ENCODE results near the gene NGDN. TPM values are rescaled to one million over a fixed set of nuclear protein-coding genes. Genes with fewer than 3 reads are reported as not detected.

NGDN gene
- polyA plus RNA-seq, 1 of the 3 experiments (the other 2 are of a cell fraction): 64.3 TPM

- Histone ChIP-seq H4K20me1 (ENCODE audit: insufficient read depth) (no peaks in the 10 kb centered on the region), H3K9ac (no peak within 1 kb of the TSS), H3F3A (replicated peaks; ENCODE audit: insufficient read depth) (no peaks in the 10 kb centered on the region), H2AFZ (ENCODE audit: low read depth) (no peak within 1 kb of the TSS), H3K4me2 (no peak within 1 kb of the TSS), H3K9me3 (no peaks in the 10 kb centered on the region), H3K4me3 (ENCODE audit: low read depth in 2 of 2, low read length in 1 of 2) (no peak within 1 kb of the TSS), H3K27ac (ENCODE audit: low read depth in 2 of 2, low read length in 1 of 2) (no peak within 1 kb of the TSS), H3K27me3 (ENCODE audit: insufficient read depth) (peaks cover 16% of the 10 kb centered on the region; the same call in 1 of the 2 replicates), H3K36me3 (replicated peaks in 1 of 2; ENCODE audit: control insufficient read depth in 1 of 2, insufficient read depth in 2 of 2, low read length in 1 of 2) (no peaks in the 10 kb centered on the region), H3K9me2 (no peaks in the 10 kb centered on the region), H3K79me2 (ENCODE audit: insufficient read depth) (no peaks in the 10 kb centered on the region), H3K4me1 (ENCODE audit: control insufficient read depth in 1 of 2, insufficient read depth in 2 of 2, low read depth in 1 of 2, low read length in 1 of 2) (no peaks in the 10 kb centered on the region)
- ChIA-PET CTCF (interaction anchor here (1.1 to 1.7 kb wide), 3 partner anchors 13 to 124 kb away, joined by 3 to 6 read pairs (median 3); no protein-coding TSS in a partner anchor), POLR2A (interaction anchor here (0.6 kb wide), 1 partner anchor 158 kb away, joined by 3 read pairs; no protein-coding TSS in a partner anchor)
- DNase-seq: no peak
- TF ChIP-seq ELF1 (IDR thresholded peaks at IDR 0.05): no peak
- TF ChIP-seq POLR2AphosphoS5 (IDR thresholded peaks at IDR 0.05; ENCODE audit: low read depth, low read length): no peak
- TF ChIP-seq PBX3 (IDR thresholded peaks at IDR 0.05): no peak
- TF ChIP-seq MAX (IDR thresholded peaks at IDR 0.05; ENCODE audit: low read depth): no peak
- WGBS (ENCODE audit: low lambda C conversion rate): 36% methylated on average over 10 of the region's 10 CpGs
Measured at GRCh38 chr14:23435543-23436326, 33.8 kb upstream of the NGDN start, which contains the start of gene MYH7. Gene MYH7, minus strand, starts transcription at chr14:23435660. Its CDS starts 1,928 bp downstream, at chr14:23433732.

DNA sequence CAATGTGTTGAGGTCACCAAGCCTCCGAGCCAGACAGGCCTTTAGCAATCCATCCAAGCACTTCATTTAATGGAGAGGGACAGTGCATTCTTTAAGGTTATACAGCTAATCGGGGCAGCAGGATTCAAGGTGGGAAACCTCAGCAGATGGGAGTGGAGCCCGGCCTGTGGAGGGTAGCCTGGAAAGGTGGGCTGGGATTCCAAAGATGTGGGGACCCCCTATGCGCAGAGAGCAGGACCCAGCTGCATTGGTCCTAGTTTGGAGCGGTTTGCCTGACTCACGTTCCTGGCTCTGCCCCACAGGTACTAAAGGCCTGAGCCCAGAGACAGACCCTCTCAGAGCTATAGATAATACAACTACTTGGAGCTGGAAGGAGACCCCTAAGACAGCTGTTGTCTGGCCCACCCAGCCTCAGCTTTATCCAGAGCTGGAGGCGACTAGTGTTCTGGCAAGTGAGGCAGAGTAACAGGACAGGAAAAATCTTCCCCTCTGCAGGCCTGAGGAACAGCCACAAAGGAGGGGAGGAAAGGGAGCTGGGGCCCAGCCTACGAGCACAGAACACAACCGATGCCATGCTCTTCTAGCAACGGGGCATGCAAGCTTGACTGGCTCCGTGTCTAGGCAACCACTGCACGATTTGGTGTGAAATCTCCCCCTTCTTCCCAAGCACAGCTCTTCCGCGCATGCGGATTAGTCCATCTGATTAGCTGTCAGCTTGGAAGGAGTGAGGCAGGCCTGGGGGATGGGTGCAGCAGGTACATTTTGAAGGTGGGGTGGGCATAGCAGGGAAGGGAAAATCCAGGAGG, 33.0 kb upstream of the NGDN start:
- ChIA-PET CTCF (interaction anchor here (1.1 to 1.7 kb wide), 3 partner anchors 12 to 123 kb away, joined by 3 to 6 read pairs (median 3); no protein-coding TSS in a partner anchor), POLR2A (interaction anchor here (0.6 kb wide), 1 partner anchor 159 kb away, joined by 3 read pairs; no protein-coding TSS in a partner anchor)
- Histone ChIP-seq H3K4me1 (ENCODE audit: control insufficient read depth in 1 of 2, insufficient read depth in 2 of 2, low read depth in 1 of 2, low read length in 1 of 2) (no peaks in the 10 kb centered on the region), H3K27me3 (ENCODE audit: insufficient read depth) (peaks cover 19% of the 10 kb centered on the region; the same call in 1 of the 2 replicates), H3K36me3 (replicated peaks in 1 of 2; ENCODE audit: control insufficient read depth in 1 of 2, insufficient read depth in 2 of 2, low read length in 1 of 2) (no peaks in the 10 kb centered on the region), H3K9me2 (no peaks in the 10 kb centered on the region), H4K20me1 (ENCODE audit: insufficient read depth) (no peaks in the 10 kb centered on the region), H3F3A (replicated peaks; ENCODE audit: insufficient read depth) (no peaks in the 10 kb centered on the region), H3K4me3 (ENCODE audit: low read depth in 2 of 2, low read length in 1 of 2) (no peak overlapping the region), H3K9me3 (no peaks in the 10 kb centered on the region), H3K4me2 (no peak overlapping the region), H3K27ac (ENCODE audit: low read depth in 2 of 2, low read length in 1 of 2) (no peak overlapping the region), H3K79me2 (ENCODE audit: insufficient read depth) (no peaks in the 10 kb centered on the region), H3K9ac (no peak overlapping the region), H2AFZ (ENCODE audit: low read depth) (no peak overlapping the region)
- DNase-seq: no peak
- no peak for TF ChIP-seq YY1 (IDR thresholded peaks at IDR 0.05; ENCODE audit: low read depth)
- no peak for TF ChIP-seq PBX3 (IDR thresholded peaks at IDR 0.05)
- TF ChIP-seq RXRA (IDR thresholded peaks at IDR 0.05; ENCODE audit: borderline replicate concordance, low read depth): no peak
- TF ChIP-seq RCOR1 (IDR thresholded peaks at IDR 0.05; ENCODE audit: low read length): no peak
- no peak for TF ChIP-seq CHD2 (IDR thresholded peaks at IDR 0.05; ENCODE audit: low read length, partially characterized antibody)
- WGBS (ENCODE audit: low lambda C conversion rate): 44% methylated on average over 10 of the region's 15 CpGs

Data from SK-N-SH (cell line).